ENCODE data around the gene AEBP1. TPM values are rescaled to one million over a fixed set of nuclear protein-coding genes. Genes with fewer than 3 reads are reported as not detected.

AEBP1 gene
- total RNA-seq, 1 donor from 2014 or later, result 32.4 TPM

DNA sequence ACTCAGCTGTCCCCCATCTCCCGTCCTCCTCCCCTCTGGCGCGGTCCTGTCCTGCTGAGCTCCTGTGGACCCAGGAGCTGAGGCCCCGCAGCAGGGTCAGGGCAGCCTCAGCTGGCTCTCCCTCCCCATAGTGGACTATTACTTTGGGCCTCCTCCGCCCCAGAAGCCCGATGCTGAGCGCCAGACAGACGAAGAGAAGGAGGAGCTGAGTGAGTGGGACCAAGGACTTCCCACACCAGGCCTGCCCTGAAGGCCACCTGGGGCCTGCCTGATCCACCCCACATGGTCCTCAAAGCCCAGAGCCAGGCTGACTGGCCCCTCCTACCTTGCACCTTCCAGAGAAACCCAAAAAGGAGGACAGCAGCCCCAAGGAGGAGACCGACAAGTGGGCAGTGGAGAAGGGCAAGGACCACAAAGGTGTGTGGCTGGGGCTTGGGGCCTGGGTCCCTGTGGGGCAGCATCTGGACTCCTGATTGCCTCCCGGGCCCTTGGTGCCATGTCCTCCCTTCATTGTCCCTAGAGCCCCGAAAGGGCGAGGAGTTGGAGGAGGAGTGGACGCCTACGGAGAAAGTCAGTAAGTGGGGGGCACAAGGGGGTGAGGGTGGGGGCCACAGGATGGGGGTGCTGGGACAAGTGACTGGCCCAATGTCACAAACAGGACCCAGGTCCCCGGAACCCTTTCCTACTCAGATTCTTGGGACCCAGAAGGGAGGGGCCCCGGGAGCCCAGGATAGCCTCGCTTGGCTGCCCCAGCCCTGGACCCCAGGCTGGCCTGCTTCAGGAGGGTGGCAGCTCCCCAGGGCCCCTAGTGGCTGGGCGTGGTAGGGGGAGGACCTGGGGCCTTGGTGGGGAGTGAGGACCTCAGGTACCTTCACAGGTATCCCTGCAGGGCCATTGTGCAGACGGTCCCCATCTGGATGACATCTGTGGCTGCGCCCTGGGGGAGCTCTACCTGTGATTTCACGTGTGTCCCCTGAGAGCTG, 4.9 kb downstream of the AEBP1 start:
- Histone ChIP-seq H3K27me3 (ENCODE audit: control insufficient read depth in 3 of 3, insufficient read depth in 3 of 3, low read length in 3 of 3) (peaks cover 9 to 26% (median 10%) of the 10 kb centered on the region in 3 donors), H3K9ac (ENCODE audit: low read depth in 1 of 3, low read length in 3 of 3) (peak overlapping the region in 1 of 3 donors; percentile 40), H3K4me3 (ENCODE audit: low read length in 3 of 3) (no peak overlapping the region), H3K36me3 (ENCODE audit: control insufficient read depth in 3 of 3, insufficient read depth in 3 of 3, low read length in 3 of 3) (peaks cover 3 to 7% (median 6%) of the 10 kb centered on the region in 3 donors), H3K27ac (ENCODE audit: low read depth, low read length) (no peak overlapping the region), H3K9me3 (ENCODE audit: control insufficient read depth in 3 of 3, low read length in 3 of 3) (no peaks in the 10 kb centered on the region), H3K4me1 (ENCODE audit: control insufficient read depth in 3 of 3, insufficient read depth in 3 of 3, low read length in 3 of 3) (peaks cover 7 to 27% (median 17%) of the 10 kb centered on the region in 3 donors)

DNA sequence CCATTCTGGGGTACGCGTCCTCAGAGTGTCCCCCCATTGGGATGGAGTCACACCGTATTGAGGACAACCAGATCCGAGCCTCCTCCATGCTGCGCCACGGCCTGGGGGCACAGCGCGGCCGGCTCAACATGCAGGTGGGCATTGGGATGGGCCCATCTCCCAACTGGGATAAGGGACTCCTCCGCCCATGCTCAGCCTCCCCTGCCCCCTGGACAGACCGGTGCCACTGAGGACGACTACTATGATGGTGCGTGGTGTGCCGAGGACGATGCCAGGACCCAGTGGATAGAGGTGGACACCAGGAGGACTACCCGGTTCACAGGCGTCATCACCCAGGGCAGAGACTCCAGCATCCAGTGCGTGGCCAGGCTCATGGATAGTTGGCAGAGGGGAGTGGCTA, 5.8 kb downstream of the AEBP1 start:
- Histone ChIP-seq H3K36me3 (ENCODE audit: control insufficient read depth in 3 of 3, insufficient read depth in 3 of 3, low read length in 3 of 3) (peaks cover 3 to 7% (median 6%) of the 10 kb centered on the region in 3 donors), H3K27me3 (ENCODE audit: control insufficient read depth in 3 of 3, insufficient read depth in 3 of 3, low read length in 3 of 3) (peaks cover 7 to 24% (median 8%) of the 10 kb centered on the region in 3 donors), H3K9ac (ENCODE audit: low read depth in 1 of 3, low read length in 3 of 3) (no peak overlapping the region), H3K4me3 (ENCODE audit: low read length in 3 of 3) (no peak overlapping the region), H3K27ac (ENCODE audit: low read depth, low read length) (no peak overlapping the region), H3K4me1 (ENCODE audit: control insufficient read depth in 3 of 3, insufficient read depth in 3 of 3, low read length in 3 of 3) (peaks cover 16 to 36% (median 24%) of the 10 kb centered on the region in 3 donors), H3K9me3 (ENCODE audit: control insufficient read depth in 3 of 3, low read length in 3 of 3) (no peaks in the 10 kb centered on the region)

DNA sequence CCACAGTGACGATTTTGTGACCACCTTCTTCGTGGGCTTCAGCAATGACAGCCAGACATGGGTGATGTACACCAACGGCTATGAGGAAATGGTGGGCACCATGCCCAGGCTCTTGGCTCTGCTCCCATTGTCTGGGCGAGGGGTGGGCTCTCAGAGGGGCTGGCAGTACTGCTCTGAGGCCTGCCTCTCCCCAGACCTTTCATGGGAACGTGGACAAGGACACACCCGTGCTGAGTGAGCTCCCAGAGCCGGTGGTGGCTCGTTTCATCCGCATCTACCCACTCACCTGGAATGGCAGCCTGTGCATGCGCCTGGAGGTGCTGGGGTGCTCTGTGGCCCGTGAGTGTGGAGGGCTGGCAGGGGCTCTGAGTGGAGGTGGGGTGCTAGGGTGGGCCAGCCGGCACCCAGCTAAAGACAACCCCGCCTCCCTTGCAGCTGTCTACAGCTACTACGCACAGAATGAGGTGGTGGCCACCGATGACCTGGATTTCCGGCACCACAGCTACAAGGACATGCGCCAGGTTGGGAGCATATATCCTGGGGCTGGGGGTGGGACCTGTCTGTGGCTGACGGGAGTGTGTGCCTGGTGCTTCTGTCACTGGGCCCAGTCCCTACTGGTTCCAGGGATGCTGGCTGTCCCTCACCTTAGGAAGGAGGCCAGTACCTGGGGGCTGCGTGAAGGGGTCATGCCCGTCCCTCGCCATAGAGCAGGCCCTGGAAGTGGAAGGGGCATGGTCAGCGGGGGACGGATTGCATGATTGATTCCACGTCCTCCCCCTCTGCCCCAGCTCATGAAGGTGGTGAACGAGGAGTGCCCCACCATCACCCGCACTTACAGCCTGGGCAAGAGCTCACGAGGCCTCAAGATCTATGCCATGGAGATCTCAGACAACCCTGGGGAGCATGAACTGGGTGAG, 6.8 kb downstream of the AEBP1 start:
- no peak overlapping the region for H3K9ac ChIP-seq (ENCODE audit: low read depth in 1 of 3, low read length in 3 of 3)
- peaks cover 3 to 14% (median 8%) of the 10 kb centered on the region in 3 donors for H3K36me3 ChIP-seq (ENCODE audit: control insufficient read depth in 3 of 3, insufficient read depth in 3 of 3, low read length in 3 of 3)
- H3K4me1 ChIP-seq (ENCODE audit: control insufficient read depth in 3 of 3, insufficient read depth in 3 of 3, low read length in 3 of 3), result peaks cover 14 to 35% (median 21%) of the 10 kb centered on the region in 3 donors

DNA sequence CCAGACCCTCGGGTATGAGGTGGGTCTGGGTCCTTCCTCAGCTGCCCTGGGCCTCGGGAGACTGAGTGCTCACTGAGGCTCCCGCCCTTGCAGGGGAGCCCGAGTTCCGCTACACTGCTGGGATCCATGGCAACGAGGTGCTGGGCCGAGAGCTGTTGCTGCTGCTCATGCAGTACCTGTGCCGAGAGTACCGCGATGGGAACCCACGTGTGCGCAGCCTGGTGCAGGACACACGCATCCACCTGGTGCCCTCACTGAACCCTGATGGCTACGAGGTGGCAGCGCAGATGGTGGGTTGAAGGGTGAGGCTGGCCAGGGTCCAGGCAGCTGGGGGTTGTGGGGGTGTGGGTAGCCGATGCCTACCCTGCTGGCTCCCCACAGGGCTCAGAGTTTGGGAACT, 7.6 kb downstream of the AEBP1 start:
- no peak overlapping the region for H3K27ac ChIP-seq (ENCODE audit: low read depth, low read length)
- no peaks in the 10 kb centered on the region for H3K9me3 ChIP-seq (ENCODE audit: control insufficient read depth in 3 of 3, low read length in 3 of 3)
- no peak overlapping the region for H3K9ac ChIP-seq (ENCODE audit: low read depth in 1 of 3, low read length in 3 of 3)
- peaks cover 9 to 14% (median 14%) of the 10 kb centered on the region in 3 donors for H3K36me3 ChIP-seq (ENCODE audit: control insufficient read depth in 3 of 3, insufficient read depth in 3 of 3, low read length in 3 of 3)
- peaks cover 0 to 11% (median 3%) of the 10 kb centered on the region in 3 donors for H3K27me3 ChIP-seq (ENCODE audit: control insufficient read depth in 3 of 3, insufficient read depth in 3 of 3, low read length in 3 of 3)
- H3K4me3 ChIP-seq (ENCODE audit: low read length in 3 of 3), result no peak overlapping the region
- H3K4me1 ChIP-seq (ENCODE audit: control insufficient read depth in 3 of 3, insufficient read depth in 3 of 3, low read length in 3 of 3), result peaks cover 14 to 31% (median 20%) of the 10 kb centered on the region in 3 donors

More for the DNA sequence above, 6.8 kb downstream of the AEBP1 start:
- Histone ChIP-seq H3K27me3 (ENCODE audit: control insufficient read depth in 3 of 3, insufficient read depth in 3 of 3, low read length in 3 of 3) (peaks cover 0 to 15% (median 3%) of the 10 kb centered on the region in 3 donors), H3K4me3 (ENCODE audit: low read length in 3 of 3) (no peak overlapping the region), H3K27ac (ENCODE audit: low read depth, low read length) (no peak overlapping the region), H3K9me3 (ENCODE audit: control insufficient read depth in 3 of 3, low read length in 3 of 3) (no peaks in the 10 kb centered on the region)

DNA sequence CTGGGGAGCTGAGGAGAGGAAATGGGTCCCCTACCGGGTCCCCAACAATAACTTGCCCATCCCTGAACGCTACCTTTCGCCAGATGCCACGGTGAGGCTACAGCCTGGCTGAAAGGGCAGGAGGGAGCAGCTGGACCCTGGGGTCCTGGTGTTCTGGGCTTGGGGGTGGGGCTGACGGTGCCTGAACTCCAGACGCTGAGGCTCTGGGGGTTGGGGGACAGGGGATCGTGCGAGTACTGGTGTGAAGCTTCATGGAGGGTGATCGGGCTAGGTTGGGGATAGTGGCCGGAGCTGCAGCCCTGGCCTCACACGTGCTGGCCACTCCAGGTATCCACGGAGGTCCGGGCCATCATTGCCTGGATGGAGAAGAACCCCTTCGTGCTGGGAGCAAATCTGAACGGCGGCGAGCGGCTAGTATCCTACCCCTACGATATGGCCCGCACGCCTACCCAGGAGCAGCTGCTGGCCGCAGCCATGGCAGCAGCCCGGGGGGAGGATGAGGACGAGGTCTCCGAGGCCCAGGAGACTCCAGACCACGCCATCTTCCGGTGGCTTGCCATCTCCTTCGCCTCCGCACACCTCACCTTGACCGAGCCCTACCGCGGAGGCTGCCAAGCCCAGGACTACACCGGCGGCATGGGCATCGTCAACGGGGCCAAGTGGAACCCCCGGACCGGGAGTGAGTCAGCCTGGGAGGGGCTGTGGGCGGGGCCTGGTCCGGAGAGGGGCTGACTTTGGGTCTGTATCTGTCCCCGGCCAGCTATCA, 8.3 kb downstream of the AEBP1 start:
- H3K9ac ChIP-seq (ENCODE audit: low read depth in 1 of 3, low read length in 3 of 3), result peak overlapping the region in 1 of 3 donors; percentile 16
- H3K27ac ChIP-seq (ENCODE audit: low read depth, low read length), result no peak overlapping the region
- H3K36me3 ChIP-seq (ENCODE audit: control insufficient read depth in 3 of 3, insufficient read depth in 3 of 3, low read length in 3 of 3), result peaks cover 15 to 21% (median 20%) of the 10 kb centered on the region in 3 donors
- H3K4me3 ChIP-seq (ENCODE audit: low read length in 3 of 3), result no peak overlapping the region
- peaks cover 0 to 11% (median 3%) of the 10 kb centered on the region in 3 donors for H3K27me3 ChIP-seq (ENCODE audit: control insufficient read depth in 3 of 3, insufficient read depth in 3 of 3, low read length in 3 of 3)
- H3K9me3 ChIP-seq (ENCODE audit: control insufficient read depth in 3 of 3, low read length in 3 of 3), result no peaks in the 10 kb centered on the region
- peaks cover 14 to 31% (median 20%) of the 10 kb centered on the region in 3 donors for H3K4me1 ChIP-seq (ENCODE audit: control insufficient read depth in 3 of 3, insufficient read depth in 3 of 3, low read length in 3 of 3)

GRCh38 chr7:44112997-44113763, 9.0 kb downstream of the AEBP1 start:
- Histone ChIP-seq H3K9ac (ENCODE audit: low read depth in 1 of 3, low read length in 3 of 3) (no peak overlapping the region), H3K4me1 (ENCODE audit: control insufficient read depth in 3 of 3, insufficient read depth in 3 of 3, low read length in 3 of 3) (peaks cover 14 to 31% (median 20%) of the 10 kb centered on the region in 3 donors), H3K36me3 (ENCODE audit: control insufficient read depth in 3 of 3, insufficient read depth in 3 of 3, low read length in 3 of 3) (peaks cover 20 to 25% (median 24%) of the 10 kb centered on the region in 3 donors), H3K27ac (ENCODE audit: low read depth, low read length) (no peak overlapping the region), H3K4me3 (ENCODE audit: low read length in 3 of 3) (no peak overlapping the region), H3K27me3 (ENCODE audit: control insufficient read depth in 3 of 3, insufficient read depth in 3 of 3, low read length in 3 of 3) (peaks cover 0 to 11% (median 3%) of the 10 kb centered on the region in 3 donors), H3K9me3 (ENCODE audit: control insufficient read depth in 3 of 3, low read length in 3 of 3) (no peaks in the 10 kb centered on the region)

DNA sequence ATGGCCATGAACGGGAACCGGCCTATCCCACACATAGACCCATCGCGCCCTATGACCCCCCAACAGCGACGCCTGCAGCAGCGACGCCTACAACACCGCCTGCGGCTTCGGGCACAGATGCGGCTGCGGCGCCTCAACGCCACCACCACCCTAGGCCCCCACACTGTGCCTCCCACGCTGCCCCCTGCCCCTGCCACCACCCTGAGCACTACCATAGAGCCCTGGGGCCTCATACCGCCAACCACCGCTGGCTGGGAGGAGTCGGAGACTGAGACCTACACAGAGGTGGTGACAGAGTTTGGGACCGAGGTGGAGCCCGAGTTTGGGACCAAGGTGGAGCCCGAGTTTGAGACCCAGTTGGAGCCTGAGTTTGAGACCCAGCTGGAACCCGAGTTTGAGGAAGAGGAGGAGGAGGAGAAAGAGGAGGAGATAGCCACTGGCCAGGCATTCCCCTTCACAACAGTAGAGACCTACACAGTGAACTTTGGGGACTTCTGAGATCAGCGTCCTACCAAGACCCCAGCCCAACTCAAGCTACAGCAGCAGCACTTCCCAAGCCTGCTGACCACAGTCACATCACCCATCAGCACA, 9.7 kb downstream of the AEBP1 start:
- no peak overlapping the region for H3K4me3 ChIP-seq (ENCODE audit: low read length in 3 of 3)
- no peak overlapping the region for H3K9ac ChIP-seq (ENCODE audit: low read depth in 1 of 3, low read length in 3 of 3)
- peaks cover 0 to 11% (median 3%) of the 10 kb centered on the region in 3 donors for H3K27me3 ChIP-seq (ENCODE audit: control insufficient read depth in 3 of 3, insufficient read depth in 3 of 3, low read length in 3 of 3)
- peaks cover 14 to 31% (median 20%) of the 10 kb centered on the region in 3 donors for H3K4me1 ChIP-seq (ENCODE audit: control insufficient read depth in 3 of 3, insufficient read depth in 3 of 3, low read length in 3 of 3)
- peaks cover 20 to 25% (median 25%) of the 10 kb centered on the region in 3 donors for H3K36me3 ChIP-seq (ENCODE audit: control insufficient read depth in 3 of 3, insufficient read depth in 3 of 3, low read length in 3 of 3)
- no peaks in the 10 kb centered on the region for H3K9me3 ChIP-seq (ENCODE audit: control insufficient read depth in 3 of 3, low read length in 3 of 3)
- no peak overlapping the region for H3K27ac ChIP-seq (ENCODE audit: low read depth, low read length)

GRCh38 chr7:44114586-44115310, 10.6 kb downstream of the AEBP1 start:
- Histone ChIP-seq H3K9ac (ENCODE audit: low read depth in 1 of 3, low read length in 3 of 3) (peak overlapping the region in 1 of 3 donors; percentile 25), H3K27ac (ENCODE audit: low read depth, low read length) (no peak overlapping the region), H3K27me3 (ENCODE audit: control insufficient read depth in 3 of 3, insufficient read depth in 3 of 3, low read length in 3 of 3) (peaks cover 0 to 11% (median 3%) of the 10 kb centered on the region in 3 donors), H3K9me3 (ENCODE audit: control insufficient read depth in 3 of 3, low read length in 3 of 3) (no peaks in the 10 kb centered on the region), H3K4me1 (ENCODE audit: control insufficient read depth in 3 of 3, insufficient read depth in 3 of 3, low read length in 3 of 3) (peaks cover 19 to 40% (median 28%) of the 10 kb centered on the region in 3 donors), H3K36me3 (ENCODE audit: control insufficient read depth in 3 of 3, insufficient read depth in 3 of 3, low read length in 3 of 3) (peaks cover 25 to 31% (median 30%) of the 10 kb centered on the region in 3 donors), H3K4me3 (ENCODE audit: low read length in 3 of 3) (no peak overlapping the region)

Data from skeletal muscle tissue (tissue), 4 donors.